GM23338 (cell line): Measurements from ENCODE around the gene CD38.

Experiments used
- CREB1 ChIP-seq: fragments of 250-450 bp; sonication (Bioruptor Pico); IDR thresholded peaks from 2 replicates; pipeline ENCODE4 v1.5.0; 2020; ENCODE audit warnings: low read depth, mild to moderate bottlenecking, moderate library complexity
- ETS1 ChIP-seq: IDR thresholded peaks from 2 replicates; pipeline ENCODE4 v1.6.1; 2016; ENCODE audit warnings: antibody characterized with exemption
- EZH2 ChIP-seq: fragments of 200-600 bp; sonication (generic); IDR thresholded peaks from one replicate; pipeline ENCODE4 v1.8.0; 2017; ENCODE audit warnings: antibody characterized with exemption, mild to moderate bottlenecking, low read depth; ENCODE audit not compliant: unreplicated experiment
- EZH2phosphoT487 ChIP-seq: fragments of 200-600 bp; sonication (generic); IDR thresholded peaks from one replicate; pipeline ENCODE4 v1.8.1; 2018; ENCODE audit warnings: antibody characterized with exemption; ENCODE audit not compliant: unreplicated experiment
- POLR2AphosphoS5 ChIP-seq: IDR thresholded peaks from 2 replicates; pipeline ENCODE4 v1.6.1; 2016; ENCODE audit warnings: antibody characterized with exemption, low read depth
- REST ChIP-seq: IDR thresholded peaks from one replicate; pipeline ENCODE4 v1.6.1; 2018; ENCODE audit warnings: antibody characterized with exemption; ENCODE audit not compliant: unreplicated experiment
- ZNF114 ChIP-seq: fragments of 250-450 bp; sonication (Bioruptor Pico); IDR thresholded peaks from 2 replicates; pipeline ENCODE4 v1.5.0; 2020; ENCODE audit warnings: mild to moderate bottlenecking, moderate library complexity
- TF ChIP-seq, protein P1 (sequence below), 2 experiments: fragments of 200-600 bp in 1 of 2; sonication (generic) in 1 of 2; conservative IDR thresholded peaks; 2 replicates each; pipeline versions ENCODE4 v1.5.1 to v1.6.1; 2016 to 2017; ENCODE audit warnings: antibody characterized with exemption in 2 of 2, low read depth in 2 of 2, mild to moderate bottlenecking in 2 of 2, moderate library complexity in 1 of 2

DNA sequence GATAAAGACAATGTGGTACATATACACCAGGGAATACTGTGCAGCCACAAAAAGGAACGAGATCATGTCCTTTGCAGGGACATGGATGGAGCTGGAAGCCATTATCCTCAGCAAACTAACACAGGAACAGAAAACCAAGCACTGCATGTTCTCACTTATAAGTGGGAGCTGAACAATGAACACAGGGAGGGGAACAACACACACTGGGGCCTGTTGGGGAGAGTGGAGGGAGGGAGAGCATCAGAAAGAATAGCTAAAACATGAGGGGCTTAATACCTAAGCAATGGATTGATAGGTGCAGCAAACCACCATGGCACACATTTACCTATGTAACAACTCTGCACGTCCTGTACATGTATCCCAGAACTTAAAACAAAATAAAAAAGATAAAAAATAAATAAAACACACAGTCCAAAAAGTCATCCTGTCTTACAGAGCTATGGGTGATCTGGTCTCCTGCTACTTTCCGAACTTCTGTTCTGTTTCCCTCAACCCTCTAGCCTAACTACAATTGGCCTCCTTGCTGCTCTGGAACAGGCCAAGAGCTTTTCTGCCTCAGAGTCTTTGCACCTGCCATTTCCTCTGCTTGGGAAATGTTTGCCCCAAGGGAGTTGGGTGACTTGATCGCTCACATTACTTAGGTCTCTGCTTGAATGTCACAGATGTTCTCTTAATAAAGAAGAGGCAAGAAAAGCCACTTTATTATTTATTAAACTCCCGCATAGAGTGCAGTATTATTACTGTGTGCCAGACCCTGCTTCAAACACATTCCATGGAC is 1.1 kb upstream of the CD38 start:
- TF ChIP-seq, protein P1, sequence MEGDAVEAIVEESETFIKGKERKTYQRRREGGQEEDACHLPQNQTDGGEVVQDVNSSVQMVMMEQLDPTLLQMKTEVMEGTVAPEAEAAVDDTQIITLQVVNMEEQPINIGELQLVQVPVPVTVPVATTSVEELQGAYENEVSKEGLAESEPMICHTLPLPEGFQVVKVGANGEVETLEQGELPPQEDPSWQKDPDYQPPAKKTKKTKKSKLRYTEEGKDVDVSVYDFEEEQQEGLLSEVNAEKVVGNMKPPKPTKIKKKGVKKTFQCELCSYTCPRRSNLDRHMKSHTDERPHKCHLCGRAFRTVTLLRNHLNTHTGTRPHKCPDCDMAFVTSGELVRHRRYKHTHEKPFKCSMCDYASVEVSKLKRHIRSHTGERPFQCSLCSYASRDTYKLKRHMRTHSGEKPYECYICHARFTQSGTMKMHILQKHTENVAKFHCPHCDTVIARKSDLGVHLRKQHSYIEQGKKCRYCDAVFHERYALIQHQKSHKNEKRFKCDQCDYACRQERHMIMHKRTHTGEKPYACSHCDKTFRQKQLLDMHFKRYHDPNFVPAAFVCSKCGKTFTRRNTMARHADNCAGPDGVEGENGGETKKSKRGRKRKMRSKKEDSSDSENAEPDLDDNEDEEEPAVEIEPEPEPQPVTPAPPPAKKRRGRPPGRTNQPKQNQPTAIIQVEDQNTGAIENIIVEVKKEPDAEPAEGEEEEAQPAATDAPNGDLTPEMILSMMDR (conservative IDR thresholded peaks at IDR 0.05; ENCODE audit: low read depth in 2 of 2): no peak
- TF ChIP-seq EZH2phosphoT487 (no peak), REST (no peak), POLR2AphosphoS5 (no peak), ZNF114 (no peak), CREB1 (no peak), ETS1 (no peak), EZH2 (no peak)
